Left renal pelvis (tissue), 4 donors: ENCODE results near the gene FARP1. TPM values are rescaled to one million over a fixed set of nuclear protein-coding genes. Genes with fewer than 3 reads are reported as not detected.

ENCODE experiments used
- DNase-seq, 4 donors: peaks; one replicate each; pipeline ENCODE4 v3.0.0-alpha.2; 2013; ENCODE audit warnings: low read depth in 4 of 4, low spot score in 3 of 4
- polyA plus RNA-seq, 4 donors: library from polyadenylated mRNA; unstranded; fragments of 120-200 nt; gene quantifications; one replicate each; pipeline ENCODE4 v1.2.1, GENCODE V29; 2013; ENCODE audit not compliant: insufficient read length in 4 of 4

The FARP1 gene, protein sequence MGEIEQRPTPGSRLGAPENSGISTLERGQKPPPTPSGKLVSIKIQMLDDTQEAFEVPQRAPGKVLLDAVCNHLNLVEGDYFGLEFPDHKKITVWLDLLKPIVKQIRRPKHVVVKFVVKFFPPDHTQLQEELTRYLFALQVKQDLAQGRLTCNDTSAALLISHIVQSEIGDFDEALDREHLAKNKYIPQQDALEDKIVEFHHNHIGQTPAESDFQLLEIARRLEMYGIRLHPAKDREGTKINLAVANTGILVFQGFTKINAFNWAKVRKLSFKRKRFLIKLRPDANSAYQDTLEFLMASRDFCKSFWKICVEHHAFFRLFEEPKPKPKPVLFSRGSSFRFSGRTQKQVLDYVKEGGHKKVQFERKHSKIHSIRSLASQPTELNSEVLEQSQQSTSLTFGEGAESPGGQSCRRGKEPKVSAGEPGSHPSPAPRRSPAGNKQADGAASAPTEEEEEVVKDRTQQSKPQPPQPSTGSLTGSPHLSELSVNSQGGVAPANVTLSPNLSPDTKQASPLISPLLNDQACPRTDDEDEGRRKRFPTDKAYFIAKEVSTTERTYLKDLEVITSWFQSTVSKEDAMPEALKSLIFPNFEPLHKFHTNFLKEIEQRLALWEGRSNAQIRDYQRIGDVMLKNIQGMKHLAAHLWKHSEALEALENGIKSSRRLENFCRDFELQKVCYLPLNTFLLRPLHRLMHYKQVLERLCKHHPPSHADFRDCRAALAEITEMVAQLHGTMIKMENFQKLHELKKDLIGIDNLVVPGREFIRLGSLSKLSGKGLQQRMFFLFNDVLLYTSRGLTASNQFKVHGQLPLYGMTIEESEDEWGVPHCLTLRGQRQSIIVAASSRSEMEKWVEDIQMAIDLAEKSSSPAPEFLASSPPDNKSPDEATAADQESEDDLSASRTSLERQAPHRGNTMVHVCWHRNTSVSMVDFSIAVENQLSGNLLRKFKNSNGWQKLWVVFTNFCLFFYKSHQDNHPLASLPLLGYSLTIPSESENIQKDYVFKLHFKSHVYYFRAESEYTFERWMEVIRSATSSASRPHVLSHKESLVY
- 100 to 1,000 TPM in 3 of 4 donors, 10 to 100 TPM in 1; 66.1 to 307 (median 241) TPM for polyA plus RNA-seq

GRCh38 chr13:98142380-98143156, at the start of gene FARP1:
Gene FARP1 (plus strand): TSS chr13:98143094. CDS start chr13:98213243, 70,149 bp downstream.
- peak in 2 of 4 donors; percentile 41 to 72 for DNase-seq

GRCh38 chr13:98094678-98095266, 48.1 kb upstream of the FARP1 start:
- no peak for DNase-seq

GRCh38 chr13:98096059-98096458, 46.8 kb upstream of the FARP1 start:
- DNase-seq: no peak

DNA sequence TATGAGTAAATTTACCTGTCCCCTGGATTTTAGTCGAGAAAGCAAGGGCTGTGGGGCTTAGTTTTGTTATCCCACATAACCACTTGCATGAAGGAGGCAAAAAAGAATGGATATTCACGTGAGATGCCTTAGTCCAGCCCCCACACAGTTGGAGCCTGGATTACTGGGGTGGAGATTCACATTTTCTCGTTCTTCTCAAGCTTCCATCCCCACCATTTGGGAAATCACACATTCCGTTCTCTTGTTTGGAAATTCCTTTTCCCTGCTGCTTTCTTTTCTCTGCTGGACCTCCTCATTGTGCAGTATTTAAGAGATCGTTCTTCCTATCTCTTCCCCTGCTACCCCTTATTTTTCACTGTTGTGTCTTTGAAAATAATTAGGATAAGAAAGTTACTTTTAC, 45.1 kb upstream of the FARP1 start:
- no peak for DNase-seq

GRCh38 chr13:98098516-98098915, 44.4 kb upstream of the FARP1 start:
- peak in 1 of 4 donors; percentile 33 for DNase-seq

DNA sequence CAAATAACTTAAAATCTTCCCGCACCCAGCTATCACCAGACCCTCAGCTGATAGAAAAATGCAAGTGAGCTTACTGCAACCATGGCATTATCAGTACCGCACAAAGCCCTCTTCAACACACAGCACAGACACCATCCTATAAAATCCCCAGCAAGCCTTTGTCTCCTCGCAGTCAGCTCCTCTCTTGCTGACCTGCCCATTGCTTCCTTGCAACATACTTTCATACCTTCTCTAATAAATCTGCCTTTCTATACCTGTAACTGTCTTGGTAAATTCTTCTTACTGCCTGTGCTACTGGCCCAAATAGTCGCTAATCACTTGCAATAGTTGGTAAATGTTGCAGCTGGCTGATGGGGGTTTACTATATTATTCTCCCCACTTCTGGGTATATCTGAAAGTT, 43.3 kb upstream of the FARP1 start:
- DNase-seq: no peak

DNA sequence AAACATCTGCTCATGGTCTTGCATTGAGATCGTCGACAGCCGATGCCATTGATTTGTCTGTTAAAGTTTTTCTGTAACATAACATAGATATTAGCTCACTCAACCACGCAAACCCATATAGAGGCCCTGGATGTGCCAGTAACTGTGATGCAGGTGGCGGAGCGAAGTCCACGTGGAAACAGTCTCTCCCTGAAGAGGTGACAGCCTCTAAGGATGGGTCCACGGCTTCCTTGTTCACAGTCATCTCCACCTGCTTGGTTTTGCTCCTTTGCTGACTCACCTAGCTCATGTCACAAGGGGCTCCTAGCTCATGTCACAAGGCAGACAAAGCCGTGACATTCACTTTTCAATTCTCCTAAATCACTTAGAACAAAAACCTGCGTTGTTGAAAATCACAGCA, 42.4 kb upstream of the FARP1 start:
- DNase-seq: no peak

GRCh38 chr13:98103531-98103930, 39.4 kb upstream of the FARP1 start:
- DNase-seq: no peak

- DNase-seq: no peak
Measured at GRCh38 chr13:98103942-98104880, 38.7 kb upstream of the FARP1 start.

DNA sequence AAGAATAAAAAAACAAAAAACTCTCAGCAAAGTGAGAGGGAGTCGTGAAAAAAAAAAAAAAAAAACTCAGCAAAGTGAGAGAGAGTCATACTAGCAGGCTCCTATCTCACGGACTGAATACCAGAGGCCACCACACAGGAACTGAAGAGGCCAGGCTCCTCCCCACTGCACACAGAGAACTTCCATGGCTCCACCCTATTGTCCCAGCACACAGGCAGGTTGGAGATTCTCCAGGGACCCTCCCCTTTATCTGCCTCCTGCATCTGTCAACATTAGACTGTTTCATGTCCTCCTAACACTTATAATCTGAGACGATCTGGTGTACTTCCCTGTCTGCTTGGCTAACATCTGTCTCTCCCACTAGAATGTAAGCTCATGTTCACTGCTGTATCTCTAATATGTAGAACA, 37.0 kb upstream of the FARP1 start:
- no peak for DNase-seq

DNA sequence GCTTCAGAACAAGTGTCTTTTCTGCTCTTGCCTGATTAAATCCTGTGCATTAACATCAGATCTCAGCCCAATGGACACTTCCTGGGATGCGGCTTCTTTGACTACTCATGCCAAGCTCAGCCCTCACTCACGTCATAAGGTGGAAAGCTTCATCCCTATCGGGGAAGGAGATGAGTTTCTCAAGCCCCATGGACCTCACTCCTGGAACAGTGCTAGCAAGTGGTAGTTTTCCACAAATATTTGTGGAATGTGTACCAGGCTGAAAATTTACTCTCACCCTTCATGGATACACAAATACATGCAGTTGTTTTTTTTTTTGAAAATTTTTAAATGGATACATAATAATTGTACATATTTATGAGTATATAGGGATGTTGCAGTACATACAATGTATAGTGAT, 34.6 kb upstream of the FARP1 start:
- no peak for DNase-seq

- DNase-seq: no peak
Measured at GRCh38 chr13:98109226-98109853, 33.6 kb upstream of the FARP1 start.

- no peak for DNase-seq
Measured at GRCh38 chr13:98110749-98111148, 32.1 kb upstream of the FARP1 start.

- no peak for DNase-seq
Measured at GRCh38 chr13:98111168-98112098, 31.5 kb upstream of the FARP1 start.

GRCh38 chr13:98112456-98112855, 30.4 kb upstream of the FARP1 start:
- DNase-seq: no peak

DNA sequence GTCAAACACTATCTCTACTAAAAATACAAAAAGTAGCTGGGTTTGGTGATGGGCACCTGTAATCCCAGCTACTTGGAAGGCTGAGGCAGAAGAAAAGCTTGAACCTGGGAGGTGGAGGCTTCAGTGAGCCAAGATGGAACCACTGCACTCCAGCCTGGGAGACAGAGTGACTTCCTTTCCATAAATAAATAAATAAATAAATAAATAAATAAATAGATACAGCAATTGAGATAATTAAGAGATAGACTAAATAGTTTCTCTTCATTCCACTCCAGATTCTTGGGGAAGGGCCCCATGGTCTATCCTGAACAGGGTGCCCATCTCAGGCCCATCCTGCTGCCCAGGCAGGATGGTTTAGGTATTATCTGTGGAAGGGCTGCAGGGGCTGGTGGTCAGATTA, 24.0 kb upstream of the FARP1 start:
- no peak for DNase-seq

DNA sequence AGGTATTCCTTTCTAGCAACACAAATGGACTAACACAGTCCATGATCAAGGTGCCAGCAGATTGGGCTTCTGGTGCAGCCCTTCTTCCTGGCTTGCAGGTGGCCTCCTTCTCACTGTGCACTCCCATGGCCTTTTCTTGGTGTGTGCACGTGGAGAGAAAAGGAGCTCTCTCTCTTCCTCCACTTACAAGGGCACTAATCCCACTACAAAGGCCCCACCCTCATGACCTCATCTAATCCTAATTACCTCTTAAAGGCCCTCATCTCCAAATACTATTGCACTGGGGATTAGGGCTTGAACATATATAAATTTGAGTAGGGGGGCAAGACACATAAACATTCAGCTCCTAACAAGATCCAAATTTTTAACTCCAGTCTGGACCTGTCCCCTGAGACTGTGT, 19.7 kb upstream of the FARP1 start:
- DNase-seq: no peak
